B cell (primary cell): ENCODE measurements around the gene CLDN6.
A peak's percentile ranks its signal among the peaks of the same experiment; 100 is the strongest.

ENCODE experiments used
- CTCF ChIP-seq: fragments of 200-600 bp; IDR thresholded peaks from one replicate; pipeline ENCODE4 v1.8.0; 2022; ENCODE audit warnings: antibody characterized with exemption, mild to moderate bottlenecking
- EZH2 ChIP-seq: IDR thresholded peaks from 2 replicates; pipeline ENCODE4 v1.6.1; 2012; ENCODE audit warnings: borderline replicate concordance, low read depth, mild to moderate bottlenecking, moderate library complexity, low read length; ENCODE audit not compliant: insufficient read depth, poor library complexity, severe bottlenecking

DNA sequence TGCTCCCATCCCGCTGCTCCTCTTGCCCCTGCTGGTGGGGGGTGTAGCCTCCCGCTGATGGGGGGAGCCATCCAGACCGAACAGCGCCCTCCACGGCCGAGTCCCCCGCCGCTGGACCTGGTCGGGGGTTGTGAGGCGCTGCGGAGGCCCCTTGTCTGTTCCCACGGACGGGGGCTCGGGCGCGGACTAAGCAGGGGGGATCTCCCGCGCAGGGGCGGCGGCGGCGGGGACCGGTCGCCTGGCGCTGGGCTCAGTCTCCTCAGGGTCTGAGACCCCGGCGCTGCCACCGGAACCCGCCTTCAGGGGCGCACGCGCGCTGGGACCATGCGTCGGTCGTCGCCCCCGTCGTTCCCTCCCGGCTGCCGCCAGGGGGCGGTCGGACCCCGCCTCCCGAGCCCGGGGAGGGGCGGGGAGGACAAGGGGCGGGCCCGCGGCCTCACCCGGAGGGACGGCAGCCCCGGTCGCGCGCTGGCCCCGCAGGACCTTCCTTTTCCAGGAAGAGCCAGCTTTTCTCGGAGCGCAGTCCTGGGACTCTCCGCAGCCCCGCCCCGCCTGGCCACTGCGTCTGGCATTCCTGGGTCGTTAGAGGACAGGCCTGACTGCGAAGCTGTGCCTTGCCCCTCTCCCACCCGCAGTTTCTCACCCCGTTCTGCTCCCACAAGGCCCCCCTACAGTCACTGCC is 41.2 kb upstream of the CLDN6 start:
- TF ChIP-seq CTCF (peak; percentile 94), EZH2 (no peak)
